ENCODE measurements around the gene IKBKG. TPM values are rescaled to one million over a fixed set of nuclear protein-coding genes. Genes with fewer than 3 reads are reported as not detected.

The IKBKG gene
- total RNA-seq, 1 experiment from 2014 or later: 30.4 TPM

GRCh38 chrX:154507673-154508383, 39.6 kb upstream of the IKBKG start:
- intact Hi-C loops (cut with micrococcal nuclease; ENCODE audit: unreplicated experiment): no loop called here
- no peak overlapping the region for H3K4me3 ChIP-seq (ENCODE audit: low read depth, low read length, poor library complexity, severe bottlenecking)
- no peaks in the 10 kb centered on the region for H3K9me3 ChIP-seq (ENCODE audit: low read depth, low read length, poor library complexity, severe bottlenecking)
- ChIA-PET CTCF (no interaction called here), POLR2A (ENCODE audit: low non-redundant PET) (no interaction called here)
- no peaks in the 10 kb centered on the region for H3K27me3 ChIP-seq (replicated peaks; ENCODE audit: insufficient read depth, low read depth, low read length, poor library complexity)
- DNase-seq (ENCODE audit: low spot score): no peak
- H3K27ac ChIP-seq (ENCODE audit: low read depth, low read length, poor library complexity, severe bottlenecking): no peak overlapping the region
- no peaks in the 10 kb centered on the region for H3K36me3 ChIP-seq (ENCODE audit: insufficient read depth, low read length, poor library complexity, severe bottlenecking)
- H3K4me1 ChIP-seq (ENCODE audit: insufficient read depth, low read length, poor library complexity, severe bottlenecking): no peaks in the 10 kb centered on the region
- no TSS peak for BruUV-seq (replicated peaks)
- TF ChIP-seq EZH2 (IDR thresholded peaks at IDR 0.05; ENCODE audit: borderline replicate concordance, low read depth, low read length, poor library complexity, severe bottlenecking): no peak
- no peak for TF ChIP-seq CTCF (conservative IDR thresholded peaks at IDR 0.05; ENCODE audit: low read depth, low read length)

DNA sequence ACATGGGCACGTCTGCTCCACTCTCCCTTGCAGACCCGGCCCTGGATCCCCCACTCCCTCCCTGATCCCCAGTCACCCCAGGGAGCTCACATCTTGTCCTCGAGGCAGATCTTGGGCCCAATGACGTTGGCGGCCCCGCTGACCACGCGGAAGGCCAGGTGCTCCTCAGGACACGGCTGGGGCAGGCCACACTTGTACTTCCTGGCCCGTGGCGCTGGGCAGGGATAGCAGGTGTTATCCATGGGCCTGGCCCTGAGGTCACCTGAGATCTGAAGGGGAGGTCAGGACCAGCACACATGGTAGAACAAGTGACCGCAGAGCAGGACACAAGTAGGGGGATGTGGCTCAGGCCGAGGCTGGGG, 39.1 kb upstream of the IKBKG start:
- Histone ChIP-seq H3K27me3 (replicated peaks; ENCODE audit: insufficient read depth, low read depth, low read length, poor library complexity) (no peaks in the 10 kb centered on the region), H3K36me3 (ENCODE audit: insufficient read depth, low read length, poor library complexity, severe bottlenecking) (no peaks in the 10 kb centered on the region), H3K27ac (ENCODE audit: low read depth, low read length, poor library complexity, severe bottlenecking) (no peak overlapping the region), H3K4me1 (ENCODE audit: insufficient read depth, low read length, poor library complexity, severe bottlenecking) (no peaks in the 10 kb centered on the region), H3K9me3 (ENCODE audit: low read depth, low read length, poor library complexity, severe bottlenecking) (no peaks in the 10 kb centered on the region), H3K4me3 (ENCODE audit: low read depth, low read length, poor library complexity, severe bottlenecking) (no peak overlapping the region)
- ChIA-PET POLR2A (ENCODE audit: low non-redundant PET) (no interaction called here), CTCF (no interaction called here)
- intact Hi-C loops (cut with micrococcal nuclease; ENCODE audit: unreplicated experiment): no loop called here
- TF ChIP-seq EZH2 (IDR thresholded peaks at IDR 0.05; ENCODE audit: borderline replicate concordance, low read depth, low read length, poor library complexity, severe bottlenecking): no peak
- no peak for TF ChIP-seq CTCF (conservative IDR thresholded peaks at IDR 0.05; ENCODE audit: low read depth, low read length)
- BruUV-seq (replicated peaks): no TSS peak
- no peak for DNase-seq (ENCODE audit: low spot score)

GRCh38 chrX:154509455-154509854, 38.0 kb upstream of the IKBKG start:
- BruUV-seq (replicated peaks): no TSS peak
- H3K4me1 ChIP-seq (ENCODE audit: insufficient read depth, low read length, poor library complexity, severe bottlenecking): no peaks in the 10 kb centered on the region
- CTCF ChIA-PET: no interaction called here

More at GRCh38 chrX:154509455-154509854, 38.0 kb upstream of the IKBKG start:
- DNase-seq (ENCODE audit: low spot score): no peak
- no peaks in the 10 kb centered on the region for H3K9me3 ChIP-seq (ENCODE audit: low read depth, low read length, poor library complexity, severe bottlenecking)
- H3K27me3 ChIP-seq (replicated peaks; ENCODE audit: insufficient read depth, low read depth, low read length, poor library complexity): no peaks in the 10 kb centered on the region
- POLR2A ChIA-PET (ENCODE audit: low non-redundant PET): no interaction called here
- no peak overlapping the region for H3K27ac ChIP-seq (ENCODE audit: low read depth, low read length, poor library complexity, severe bottlenecking)
- no peak overlapping the region for H3K4me3 ChIP-seq (ENCODE audit: low read depth, low read length, poor library complexity, severe bottlenecking)
- no peaks in the 10 kb centered on the region for H3K36me3 ChIP-seq (ENCODE audit: insufficient read depth, low read length, poor library complexity, severe bottlenecking)
- TF ChIP-seq EZH2 (IDR thresholded peaks at IDR 0.05; ENCODE audit: borderline replicate concordance, low read depth, low read length, poor library complexity, severe bottlenecking): no peak
- no peak for TF ChIP-seq CTCF (conservative IDR thresholded peaks at IDR 0.05; ENCODE audit: low read depth, low read length)
- intact Hi-C loops (cut with micrococcal nuclease; ENCODE audit: unreplicated experiment): no loop called here

Data from A673 (cell line).